CD14-positive monocyte (primary cell): ENCODE measurements around the gene AP3D1. TPM values are rescaled to one million over a fixed set of nuclear protein-coding genes. Genes with fewer than 3 reads are reported as not detected.
A peak's percentile ranks its signal among the peaks of the same experiment; 100 is the strongest.

Experiments
- DNase-seq, 3 donors: peaks; one replicate each; pipeline ENCODE4 v3.0.0-alpha.2; 2011 to 2022
- H2AFZ ChIP-seq: 2 replicates; pipeline ENCODE4 v1.6.0; 2012; ENCODE audit warnings: mild to moderate bottlenecking, low read depth, low read length, inconsistent platforms; ENCODE audit not compliant: insufficient read depth, poor library complexity, severe bottlenecking
- H3K27ac ChIP-seq, 2 donors: 1 replicate in 1 of 2; 2 replicates in 1 of 2; pipeline ENCODE4 v1.5.1; 2012 to 2013; ENCODE audit warnings: low read length in 2 of 2, control low read depth in 1 of 2, inconsistent platforms in 1 of 2, low read depth in 1 of 2, mild to moderate bottlenecking in 1 of 2
- H3K27me3 ChIP-seq, 2 donors: one replicate each; pipeline versions ENCODE4 v1.6.0 to v1.6.1; 2011 to 2013; ENCODE audit warnings: low read length in 2 of 2; ENCODE audit not compliant: control insufficient read depth in 2 of 2, insufficient read depth in 2 of 2
- H3K36me3 ChIP-seq, 2 donors: replicated peaks in 1 of 2; 1 replicate in 1 of 2; 2 replicates in 1 of 2; pipeline versions ENCODE4 v1.5.1 to v1.6.1; 2012 to 2013; ENCODE audit warnings: low read length in 2 of 2, control low read depth in 1 of 2, inconsistent platforms in 1 of 2, mild to moderate bottlenecking in 1 of 2; ENCODE audit not compliant: insufficient read depth in 2 of 2, control insufficient read depth in 1 of 2
- H3K4me1 ChIP-seq, 2 donors: 1 replicate in 1 of 2; 2 replicates in 1 of 2; pipeline versions ENCODE4 v1.5.1 to v1.6.1; 2012 to 2013; ENCODE audit warnings: low read length in 2 of 2, control low read depth in 1 of 2, inconsistent platforms in 1 of 2, mild to moderate bottlenecking in 1 of 2, moderate library complexity in 1 of 2; ENCODE audit not compliant: insufficient read depth in 2 of 2, control insufficient read depth in 1 of 2
- H3K4me2 ChIP-seq: replicated peaks from 2 replicates; pipeline ENCODE3; 2012; ENCODE audit warnings: low read length, moderate library complexity, mild to moderate bottlenecking; ENCODE audit not compliant: poor library complexity, severe bottlenecking; ENCODE audit errors: extremely low read depth
- H3K4me3 ChIP-seq, 3 experiments: fragments of 200-600 bp in 1 of 3; sonication (generic) in 1 of 3; replicated peaks in 1 of 3; 1 replicate in 2 of 3; 2 replicates in 1 of 3; pipeline ENCODE4 v1.5.1; 2011 to 2013; ENCODE audit warnings: low read length in 3 of 3, mild to moderate bottlenecking in 3 of 3, control low read depth in 2 of 3, low read depth in 2 of 3, inconsistent platforms in 1 of 3, moderate library complexity in 1 of 3
- H3K79me2 ChIP-seq: 2 replicates; pipeline ENCODE4 v1.6.0; 2012; ENCODE audit warnings: mild to moderate bottlenecking, control low read depth, inconsistent platforms, low read length, moderate library complexity; ENCODE audit not compliant: insufficient read depth
- H3K9ac ChIP-seq: 2 replicates; pipeline ENCODE4 v1.6.0; 2017; ENCODE audit warnings: low read length, mild to moderate bottlenecking; ENCODE audit not compliant: insufficient read depth, poor library complexity, severe bottlenecking
- H3K9me3 ChIP-seq, 2 donors: replicated peaks in 1 of 2; 1 replicate in 1 of 2; 2 replicates in 1 of 2; pipeline versions ENCODE4 v1.5.1 to v1.6.1; 2012 to 2013; ENCODE audit warnings: low read length in 2 of 2, control low read depth in 1 of 2; ENCODE audit not compliant: control insufficient read depth in 1 of 2, insufficient read depth in 1 of 2
- H4K20me1 ChIP-seq: 2 replicates; pipeline ENCODE4 v1.6.0; 2012; ENCODE audit warnings: mild to moderate bottlenecking, low read length, control low read depth, moderate library complexity; ENCODE audit not compliant: insufficient read depth
- H3K27ac Mint-ChIP-seq, 7 donors: one replicate each; pipeline ENCODE4 v1.8.0; 2020; ENCODE audit warnings: mild to moderate bottlenecking in 7 of 7, mixed read lengths in 7 of 7, moderate library complexity in 6 of 7, inconsistent platforms in 2 of 7
- H3K27me3 Mint-ChIP-seq, 3 donors: one replicate each; pipeline ENCODE4 v1.8.0; 2021 to 2022; ENCODE audit warnings: low read depth in 3 of 3, mild to moderate bottlenecking in 3 of 3, mixed read lengths in 3 of 3, moderate library complexity in 3 of 3, inconsistent platforms in 1 of 3
- H3K36me3 Mint-ChIP-seq, 2 donors: one replicate each; pipeline ENCODE4 v1.8.0; 2020; ENCODE audit warnings: mixed read lengths in 2 of 2, inconsistent platforms in 1 of 2, mild to moderate bottlenecking in 1 of 2
- H3K4me1 Mint-ChIP-seq: one replicate; pipeline ENCODE4 v1.8.0; 2020; ENCODE audit warnings: mild to moderate bottlenecking, mixed read lengths
- H3K4me3 Mint-ChIP-seq, 2 donors: one replicate each; pipeline ENCODE4 v1.8.0; 2020; ENCODE audit warnings: mild to moderate bottlenecking in 2 of 2, mixed read lengths in 2 of 2, moderate library complexity in 1 of 2
- H3K9me3 Mint-ChIP-seq, 7 donors: one replicate each; pipeline ENCODE4 v1.8.0; 2020 to 2022; ENCODE audit warnings: mixed read lengths in 7 of 7, mild to moderate bottlenecking in 6 of 7, moderate library complexity in 6 of 7, inconsistent platforms in 2 of 7
- WGBS: methylation state at CpG from one replicate; pipeline ENCODE4 v1.1.5; 2013; ENCODE audit warnings: missing lambda C conversion rate; ENCODE audit not compliant: insufficient coverage; 5-methylcytosine and 5-hydroxymethylcytosine counted together
- intact Hi-C, 2 donors: fragments of 100-400 bp; cut with micrococcal nuclease; formaldehyde crosslinking; loops; one replicate each; pipeline versions ENCODE4 v1.15.0 to v1.15.1; 2023
- polyA plus RNA-seq, 3 donors: library from polyadenylated mRNA; depleted of rRNA in 1 of 3; unstranded in 2 of 3; stranded (reverse) in 1 of 3; fragments of 300-500 nt in 2 of 3; fragments of >200 nt in 1 of 3; fragmentation: Illumina TruSeq in 2 of 3; gene quantifications; 1 replicate in 2 of 3; 2 replicates in 1 of 3; pipeline ENCODE4 v1.2.3, GENCODE V29; 2012 to 2021
- TF ChIP-seq, protein P1 (sequence below): fragments of 200-600 bp; IDR thresholded peaks from one replicate; pipeline ENCODE4 v1.8.0; 2022; ENCODE audit warnings: antibody characterized with exemption, mild to moderate bottlenecking

Gene AP3D1
- polyA plus RNA-seq, 3 donors = 9.6 to 105 (median 12.4) TPM

GRCh38 chr19:2057484-2058469 is 93.6 kb downstream of the AP3D1 start:
- Mint-ChIP-seq H3K9me3 (no peaks in the 10 kb centered on the region), H3K27ac (no peak overlapping the region), H3K4me3 (no peak overlapping the region), H3K27me3 (peaks cover 0 to 4% (median 2%) of the 10 kb centered on the region in 3 donors), H3K36me3 (no peaks in the 10 kb centered on the region), H3K4me1 (peaks cover 36% of the 10 kb centered on the region)
- intact Hi-C loops = no loop called here
- H3K4me2 ChIP-seq = no peak overlapping the region
- no peaks in the 10 kb centered on the region for H3K27me3 ChIP-seq
- H3K4me3 ChIP-seq = no peak overlapping the region
- H4K20me1 ChIP-seq = no peaks in the 10 kb centered on the region
- no peaks in the 10 kb centered on the region for H3K36me3 ChIP-seq
- H3K9me3 ChIP-seq = no peaks in the 10 kb centered on the region
- H3K9ac ChIP-seq = no peak overlapping the region
- H3K79me2 ChIP-seq = no peaks in the 10 kb centered on the region
- H3K4me1 ChIP-seq = peaks cover 46 to 51% of the 10 kb centered on the region in 2 donors
- no peak for DNase-seq
- WGBS = 80% methylated on average over 19 of the region's 23 CpGs
- TF ChIP-seq, protein P1, sequence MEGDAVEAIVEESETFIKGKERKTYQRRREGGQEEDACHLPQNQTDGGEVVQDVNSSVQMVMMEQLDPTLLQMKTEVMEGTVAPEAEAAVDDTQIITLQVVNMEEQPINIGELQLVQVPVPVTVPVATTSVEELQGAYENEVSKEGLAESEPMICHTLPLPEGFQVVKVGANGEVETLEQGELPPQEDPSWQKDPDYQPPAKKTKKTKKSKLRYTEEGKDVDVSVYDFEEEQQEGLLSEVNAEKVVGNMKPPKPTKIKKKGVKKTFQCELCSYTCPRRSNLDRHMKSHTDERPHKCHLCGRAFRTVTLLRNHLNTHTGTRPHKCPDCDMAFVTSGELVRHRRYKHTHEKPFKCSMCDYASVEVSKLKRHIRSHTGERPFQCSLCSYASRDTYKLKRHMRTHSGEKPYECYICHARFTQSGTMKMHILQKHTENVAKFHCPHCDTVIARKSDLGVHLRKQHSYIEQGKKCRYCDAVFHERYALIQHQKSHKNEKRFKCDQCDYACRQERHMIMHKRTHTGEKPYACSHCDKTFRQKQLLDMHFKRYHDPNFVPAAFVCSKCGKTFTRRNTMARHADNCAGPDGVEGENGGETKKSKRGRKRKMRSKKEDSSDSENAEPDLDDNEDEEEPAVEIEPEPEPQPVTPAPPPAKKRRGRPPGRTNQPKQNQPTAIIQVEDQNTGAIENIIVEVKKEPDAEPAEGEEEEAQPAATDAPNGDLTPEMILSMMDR = no peak
- H2AFZ ChIP-seq = no peak overlapping the region
- no peak overlapping the region for H3K27ac ChIP-seq

- peak overlapping the region in 3 of 7 donors; percentile 30 to 48 (median 46) for H3K27ac Mint-ChIP-seq
- DNase-seq = no peak
- H3K27me3 ChIP-seq = no peaks in the 10 kb centered on the region
- H3K4me2 ChIP-seq = no peak overlapping the region
- H3K27me3 Mint-ChIP-seq = peaks cover 0 to 4% (median 2%) of the 10 kb centered on the region in 3 donors
- no peaks in the 10 kb centered on the region for H3K9me3 Mint-ChIP-seq
- no peak overlapping the region for H3K4me3 ChIP-seq
- no peaks in the 10 kb centered on the region for H3K9me3 ChIP-seq
- H3K36me3 Mint-ChIP-seq = no peaks in the 10 kb centered on the region
- H3K4me3 Mint-ChIP-seq = no peak overlapping the region
- intact Hi-C loops = no loop called here
- no peak overlapping the region for H3K9ac ChIP-seq
- H3K36me3 ChIP-seq = no peaks in the 10 kb centered on the region
- H3K27ac ChIP-seq = no peak overlapping the region
- H3K4me1 Mint-ChIP-seq = peaks cover 27% of the 10 kb centered on the region
- H4K20me1 ChIP-seq = no peaks in the 10 kb centered on the region
- H3K4me1 ChIP-seq = peaks cover 42 to 48% of the 10 kb centered on the region in 2 donors
- TF ChIP-seq, protein P1 = no peak
- no peak overlapping the region for H2AFZ ChIP-seq
- H3K79me2 ChIP-seq = no peaks in the 10 kb centered on the region
- WGBS = 37% methylated on average over 3 of the region's 5 CpGs
Measured at GRCh38 chr19:2056837-2057192, 94.6 kb downstream of the AP3D1 start.
